ENCODE measurements around the gene ZNF776. TPM values are rescaled to one million over a fixed set of nuclear protein-coding genes. Genes with fewer than 3 reads are reported as not detected.

Gene ZNF776
- total and polyA plus RNA-seq, 10 donors, result 3.5 to 25.3 (median 18.5) TPM

DNA sequence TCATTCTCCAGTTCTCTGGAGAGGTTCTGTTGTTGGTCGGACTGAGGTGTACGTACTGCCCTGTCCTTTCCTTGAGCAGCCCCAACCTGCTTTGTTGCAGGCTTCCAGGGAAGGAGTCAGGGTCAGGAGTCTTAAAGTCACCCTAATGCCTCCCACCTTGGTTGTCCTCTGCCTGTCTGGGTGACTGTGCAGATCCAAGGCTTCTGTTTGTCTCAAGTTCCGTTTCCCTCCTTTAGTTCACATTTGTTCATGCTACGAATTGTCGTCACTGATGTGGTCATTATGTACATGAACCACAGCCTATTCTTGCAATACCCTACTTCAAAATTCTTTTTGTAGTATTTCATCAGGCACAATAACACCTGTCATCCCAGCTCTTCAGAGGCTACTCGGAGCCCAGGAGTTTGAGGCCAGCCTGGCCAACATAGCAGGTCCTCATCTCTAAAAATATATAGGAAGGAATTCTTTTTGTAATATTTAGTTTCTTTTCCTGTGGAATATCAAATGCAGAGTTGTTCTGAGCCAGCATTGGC is 30.2 kb downstream of the ZNF776 start:
- DNase-seq, result no peak
- H3K27me3 ChIP-seq (replicated peaks in 1 of 7), result no peaks in the 10 kb centered on the region
- peaks cover 0 to 46% (median 19%) of the 10 kb centered on the region in 6 donors for H3K4me1 ChIP-seq
- TF ChIP-seq POLR2A (IDR thresholded peaks at IDR 0.05) (no peak), POLR2AphosphoS5 (IDR thresholded peaks at IDR 0.05) (no peak)
- TF ChIP-seq, protein P1, sequence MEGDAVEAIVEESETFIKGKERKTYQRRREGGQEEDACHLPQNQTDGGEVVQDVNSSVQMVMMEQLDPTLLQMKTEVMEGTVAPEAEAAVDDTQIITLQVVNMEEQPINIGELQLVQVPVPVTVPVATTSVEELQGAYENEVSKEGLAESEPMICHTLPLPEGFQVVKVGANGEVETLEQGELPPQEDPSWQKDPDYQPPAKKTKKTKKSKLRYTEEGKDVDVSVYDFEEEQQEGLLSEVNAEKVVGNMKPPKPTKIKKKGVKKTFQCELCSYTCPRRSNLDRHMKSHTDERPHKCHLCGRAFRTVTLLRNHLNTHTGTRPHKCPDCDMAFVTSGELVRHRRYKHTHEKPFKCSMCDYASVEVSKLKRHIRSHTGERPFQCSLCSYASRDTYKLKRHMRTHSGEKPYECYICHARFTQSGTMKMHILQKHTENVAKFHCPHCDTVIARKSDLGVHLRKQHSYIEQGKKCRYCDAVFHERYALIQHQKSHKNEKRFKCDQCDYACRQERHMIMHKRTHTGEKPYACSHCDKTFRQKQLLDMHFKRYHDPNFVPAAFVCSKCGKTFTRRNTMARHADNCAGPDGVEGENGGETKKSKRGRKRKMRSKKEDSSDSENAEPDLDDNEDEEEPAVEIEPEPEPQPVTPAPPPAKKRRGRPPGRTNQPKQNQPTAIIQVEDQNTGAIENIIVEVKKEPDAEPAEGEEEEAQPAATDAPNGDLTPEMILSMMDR (IDR thresholded peaks at IDR 0.05 in 8 of 11, conservative IDR thresholded peaks at IDR 0.05 in 3 of 11), result no peak
- H3K36me3 ChIP-seq, result peaks cover 27 to 100% (median 79%) of the 10 kb centered on the region in 6 donors
- peak overlapping the region in 1 of 8 donors; percentile 24 for H3K4me3 ChIP-seq
- peaks cover 22 to 100% (median 97%) of the 10 kb centered on the region in 8 donors for H3K9me3 ChIP-seq
- 85 to 93% (median 88%) methylated on average over 6 of the region's 6 CpGs for WGBS, 5 donors
- H3K27ac ChIP-seq, result peak overlapping the region in 2 of 8 donors; percentile 30 to 34
- intact Hi-C loops (cut with DNase I; ENCODE audit: low total_unique reads), result no loop called here

DNA sequence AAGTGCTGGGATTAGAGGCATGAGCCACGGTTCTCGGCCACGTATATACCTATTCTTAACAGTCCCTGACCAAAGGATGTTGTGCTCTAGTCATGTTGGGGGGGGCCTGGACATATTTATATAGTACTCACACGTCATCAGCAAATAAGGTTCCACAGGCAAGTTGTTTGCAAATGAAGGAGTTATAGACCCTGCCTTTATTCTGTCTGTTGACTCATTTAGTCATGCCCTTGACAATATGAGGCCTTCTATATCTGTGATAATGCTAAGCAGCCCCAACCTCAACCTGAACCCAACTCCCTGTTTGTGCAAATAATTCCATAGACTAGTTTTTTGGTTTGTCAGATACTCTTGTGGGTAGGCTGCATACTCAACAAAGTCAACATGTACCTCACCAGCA is 31.7 kb downstream of the ZNF776 start:
- peaks cover 0 to 31% (median 5%) of the 10 kb centered on the region in 6 donors for H3K4me1 ChIP-seq
- whole genome bisulfite sequencing, 5 donors, result 94 to 100% (median 97%) methylated on average over 4 of the region's 4 CpGs
- H3K27me3 ChIP-seq (replicated peaks in 1 of 7), result no peaks in the 10 kb centered on the region
- H3K36me3 ChIP-seq, result peaks cover 27 to 98% (median 70%) of the 10 kb centered on the region in 6 donors
- H3K27ac ChIP-seq, result no peak overlapping the region
- H3K9me3 ChIP-seq, result peaks cover 22 to 100% (median 99%) of the 10 kb centered on the region in 8 donors
- intact Hi-C loops (cut with DNase I; ENCODE audit: low total_unique reads), result no loop called here
- no peak overlapping the region for H3K4me3 ChIP-seq
- TF ChIP-seq POLR2A (IDR thresholded peaks at IDR 0.05) (no peak), POLR2AphosphoS5 (IDR thresholded peaks at IDR 0.05) (no peak)
- TF ChIP-seq, protein P1 (IDR thresholded peaks at IDR 0.05 in 8 of 11, conservative IDR thresholded peaks at IDR 0.05 in 3 of 11), result no peak
- DNase-seq, result no peak

GRCh38 chr19:57779220-57779845 is 32.7 kb downstream of the ZNF776 start:
- Histone ChIP-seq H3K36me3 (peaks cover 27 to 97% (median 70%) of the 10 kb centered on the region in 6 donors), H3K27ac (no peak overlapping the region), H3K9me3 (peaks cover 22 to 100% (median 100%) of the 10 kb centered on the region in 8 donors), H3K4me3 (peak overlapping the region in 1 of 8 donors; percentile 6), H3K27me3 (replicated peaks in 1 of 7) (no peaks in the 10 kb centered on the region), H3K4me1 (peaks cover 0 to 22% (median 4%) of the 10 kb centered on the region in 6 donors)
- WGBS, 5 donors, result 95 to 99% (median 98%) methylated on average over 10 of the region's 10 CpGs
- DNase-seq, result no peak
- intact Hi-C loops (cut with DNase I; ENCODE audit: low total_unique reads), result no loop called here
- TF ChIP-seq, protein P1 (IDR thresholded peaks at IDR 0.05 in 8 of 11, conservative IDR thresholded peaks at IDR 0.05 in 3 of 11), result no peak
- TF ChIP-seq POLR2AphosphoS5 (IDR thresholded peaks at IDR 0.05) (no peak), POLR2A (IDR thresholded peaks at IDR 0.05) (no peak)

- WGBS, 5 donors, result 94 to 97% (median 96%) methylated on average over 38 of the region's 38 CpGs
- no peaks in the 10 kb centered on the region for H3K4me1 ChIP-seq
- H3K27me3 ChIP-seq (replicated peaks in 1 of 7), result no peaks in the 10 kb centered on the region
- H3K9me3 ChIP-seq, result peaks cover 0 to 99% (median 93%) of the 10 kb centered on the region in 8 donors
- no peak overlapping the region for H3K27ac ChIP-seq
- H3K4me3 ChIP-seq, result no peak overlapping the region
- TF ChIP-seq, protein P1 (IDR thresholded peaks at IDR 0.05 in 8 of 11, conservative IDR thresholded peaks at IDR 0.05 in 3 of 11), result no peak
- peak; percentile 9 to 72 (median 15) for TF ChIP-seq POLR2AphosphoS5 (IDR thresholded peaks at IDR 0.05)
- H3K36me3 ChIP-seq, result peaks cover 0 to 85% (median 44%) of the 10 kb centered on the region in 6 donors
- no peak for DNase-seq
- intact Hi-C loops (cut with DNase I; ENCODE audit: low total_unique reads), result no loop called here
Measured at GRCh38 chr19:57786286-57786685, 39.7 kb downstream of the ZNF776 start.

Data from spleen (tissue), 11 donors.